GM10248 (cell line): ENCODE results near the gene ZNF223.

ENCODE experiments used
- CTCF ChIA-PET: fragments of 300-600 bp; sonication (Branson Sonifier 250); formaldehyde crosslinking; extraction: SDS; loops from one replicate; lab custom pipeline; 2021; ENCODE audit warnings: antibody characterized with exemption; lab: Yijun Ruan, JAX
- POLR2A ChIA-PET: fragments of 350-650 bp; sonication (Branson Sonifier 250); formaldehyde crosslinking; extraction: SDS; loops from one replicate; lab custom pipeline; 2020; ENCODE audit warnings: antibody characterized with exemption; lab: Yijun Ruan, JAX
- DNase-seq: peaks from one replicate; pipeline ENCODE4 v3.0.0; 2012; ENCODE audit errors: extremely low spot score
- TF ChIP-seq, protein P1 (sequence below): IDR thresholded peaks from 2 replicates; pipeline ENCODE4 v1.5.1; 2012; ENCODE audit warnings: mild to moderate bottlenecking, low read depth; ENCODE audit errors: extremely low read depth, missing control alignments, control extremely low read depth

The ZNF223 gene

DNA sequence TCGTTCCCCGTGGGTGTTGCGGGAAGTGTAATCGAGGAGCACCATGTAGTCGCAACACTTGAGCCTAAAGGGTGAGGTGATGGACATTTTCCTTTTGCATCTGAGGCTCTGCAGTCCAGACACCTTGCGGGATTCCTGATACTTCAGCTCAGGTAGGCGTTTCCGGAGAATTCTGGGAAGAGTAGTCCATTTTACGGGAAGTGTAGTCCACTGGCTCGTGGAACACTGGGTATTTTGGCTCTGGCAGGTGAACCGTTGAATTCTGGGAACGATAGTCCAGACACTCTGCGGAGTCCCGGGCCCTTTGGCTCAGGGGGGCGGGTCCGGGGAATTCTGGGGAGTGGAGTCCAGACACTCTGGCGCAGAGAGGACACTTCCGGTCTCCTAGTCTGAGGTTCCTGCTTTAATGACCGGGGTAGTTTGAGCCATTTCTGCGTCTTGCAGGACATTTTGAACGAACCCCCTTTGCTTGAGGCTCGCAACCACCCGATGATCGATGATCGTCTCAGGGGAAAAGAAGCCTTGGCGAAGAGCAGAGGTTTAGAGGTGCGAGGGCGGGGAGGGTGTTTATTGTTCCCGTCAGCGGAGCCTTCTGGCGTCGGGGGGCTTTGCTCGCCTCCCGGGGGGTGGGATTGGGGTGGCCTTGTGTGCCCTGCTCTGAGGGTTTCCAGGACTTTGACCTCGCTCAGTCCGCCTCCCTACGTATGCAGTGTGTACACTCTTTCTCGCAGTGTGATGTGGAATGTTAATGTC, at the start of gene ZNF223:
ZNF223 (plus strand) TSS at position 387 of the 753 bp plus-strand sequence. CDS start 3,141 bp downstream, outside the sequence.
- ChIA-PET POLR2A (no interaction called here), CTCF (interaction anchor here (1.3 to 1.6 kb wide), 2 partner anchors 10 to 12 kb away, joined by 3 read pairs; no protein-coding TSS in a partner anchor)
- TF ChIP-seq, protein P1, sequence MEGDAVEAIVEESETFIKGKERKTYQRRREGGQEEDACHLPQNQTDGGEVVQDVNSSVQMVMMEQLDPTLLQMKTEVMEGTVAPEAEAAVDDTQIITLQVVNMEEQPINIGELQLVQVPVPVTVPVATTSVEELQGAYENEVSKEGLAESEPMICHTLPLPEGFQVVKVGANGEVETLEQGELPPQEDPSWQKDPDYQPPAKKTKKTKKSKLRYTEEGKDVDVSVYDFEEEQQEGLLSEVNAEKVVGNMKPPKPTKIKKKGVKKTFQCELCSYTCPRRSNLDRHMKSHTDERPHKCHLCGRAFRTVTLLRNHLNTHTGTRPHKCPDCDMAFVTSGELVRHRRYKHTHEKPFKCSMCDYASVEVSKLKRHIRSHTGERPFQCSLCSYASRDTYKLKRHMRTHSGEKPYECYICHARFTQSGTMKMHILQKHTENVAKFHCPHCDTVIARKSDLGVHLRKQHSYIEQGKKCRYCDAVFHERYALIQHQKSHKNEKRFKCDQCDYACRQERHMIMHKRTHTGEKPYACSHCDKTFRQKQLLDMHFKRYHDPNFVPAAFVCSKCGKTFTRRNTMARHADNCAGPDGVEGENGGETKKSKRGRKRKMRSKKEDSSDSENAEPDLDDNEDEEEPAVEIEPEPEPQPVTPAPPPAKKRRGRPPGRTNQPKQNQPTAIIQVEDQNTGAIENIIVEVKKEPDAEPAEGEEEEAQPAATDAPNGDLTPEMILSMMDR: no peak
- peak; percentile 83 for DNase-seq

DNA sequence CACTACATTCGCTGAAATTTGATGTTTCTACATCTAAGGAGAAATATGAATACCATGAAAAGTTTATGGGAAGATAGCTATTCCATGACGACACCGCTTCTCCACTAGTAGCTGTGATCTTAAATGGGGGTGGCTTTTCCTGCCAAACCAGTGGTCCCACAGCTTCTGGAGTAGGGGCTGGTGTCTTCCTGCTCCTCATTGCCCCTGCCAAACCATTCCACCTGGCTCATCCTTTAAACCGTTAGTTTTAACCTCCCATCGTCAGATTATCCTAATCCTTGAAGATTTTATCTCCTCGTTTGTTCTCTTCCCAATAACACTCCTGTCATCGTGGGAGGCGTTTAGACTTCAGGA, 49.6 kb upstream of the ZNF223 start:
- ChIA-PET POLR2A (no interaction called here), CTCF (interaction anchor here (0.7 kb wide), 1 partner anchor 13 kb away, joined by 3 read pairs; no protein-coding TSS in a partner anchor)
- no peak for DNase-seq
- TF ChIP-seq, protein P1: no peak

DNA sequence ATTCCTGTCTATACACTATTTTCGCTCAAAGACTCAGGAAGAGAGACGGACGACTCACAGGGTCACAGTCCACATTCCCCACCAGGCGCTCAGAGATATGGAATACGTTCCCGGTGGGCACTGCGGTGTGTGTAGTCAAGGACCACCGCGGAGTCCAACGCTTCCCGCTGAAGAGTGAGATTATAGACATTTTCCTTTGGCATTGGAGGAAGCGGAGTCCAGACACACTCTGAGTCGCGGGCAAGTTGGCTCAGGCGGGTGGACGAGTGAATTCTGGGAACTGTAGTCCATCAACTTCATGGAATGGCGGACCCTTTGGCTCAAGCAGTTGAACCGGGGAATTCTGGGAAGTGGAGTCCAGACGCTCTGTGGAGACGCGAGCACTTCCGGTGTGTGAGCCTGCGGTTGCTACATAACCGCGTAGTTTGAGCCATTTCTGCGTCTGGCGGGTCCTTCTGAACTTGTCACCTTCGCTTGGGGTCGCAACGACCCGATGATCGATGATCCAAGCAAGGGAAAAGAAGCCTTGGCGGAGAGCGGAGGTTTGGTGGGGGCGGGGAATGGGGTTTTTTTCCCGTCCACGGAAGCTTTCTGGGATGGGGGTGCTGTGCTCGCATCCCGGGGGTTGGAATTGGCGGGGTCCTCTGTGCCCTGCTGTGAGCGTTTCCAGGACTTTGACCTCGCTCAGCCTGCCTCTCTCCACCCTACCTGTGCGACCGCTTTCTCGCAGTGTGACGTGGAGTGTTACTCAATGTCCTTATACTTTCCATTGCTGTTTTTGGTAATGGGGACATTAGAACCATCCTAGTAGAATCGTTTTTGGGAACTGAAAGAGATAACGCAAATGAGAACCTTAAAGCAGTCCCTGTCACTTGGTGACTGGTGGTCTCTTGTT, 49.0 kb upstream of the ZNF223 start, which contains the start of gene ZNF230:
ZNF230 (plus strand) TSS at position 392 of the 895 bp plus-strand sequence. CDS start 4,122 bp downstream, outside the sequence.
- ChIA-PET POLR2A (no interaction called here), CTCF (interaction anchor here (0.7 to 1.2 kb wide), 3 partner anchors 14 to 92 kb away, joined by 3 read pairs; no protein-coding TSS in a partner anchor)
- TF ChIP-seq, protein P1: no peak
- DNase-seq: peak; percentile 87

DNA sequence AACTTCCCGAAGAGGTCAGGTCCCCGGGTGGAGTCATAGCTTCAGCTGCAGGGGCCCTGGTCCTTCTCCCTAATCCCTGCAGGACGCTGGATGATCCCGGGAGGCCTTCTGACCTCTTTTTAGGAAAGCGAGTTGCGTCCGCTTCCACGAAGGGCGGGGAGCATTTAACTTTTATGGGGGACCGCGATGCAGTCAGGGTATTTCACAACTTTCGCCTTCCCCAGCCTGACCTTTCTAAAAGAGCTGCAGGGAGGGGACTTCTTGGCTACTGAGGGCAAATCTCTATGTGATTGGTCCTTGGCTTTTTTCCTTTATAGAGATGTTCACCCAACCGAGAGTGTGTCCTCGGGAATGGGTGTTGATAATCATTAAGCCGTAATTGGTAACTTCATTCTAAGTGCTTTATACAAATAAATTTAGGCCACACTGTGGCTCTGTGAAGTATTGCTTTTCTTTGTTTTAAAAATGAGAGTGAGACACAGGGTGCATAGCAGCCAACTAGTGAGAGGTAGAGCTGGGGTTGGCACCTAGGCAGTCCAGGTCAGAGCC, 48.3 kb upstream of the ZNF223 start:
- DNase-seq: peak; percentile 29
- ChIA-PET CTCF (interaction anchor here (0.9 to 1.2 kb wide), 2 partner anchors 25 to 92 kb away, joined by 3 read pairs; no protein-coding TSS in a partner anchor), POLR2A (no interaction called here)
- TF ChIP-seq, protein P1: no peak

DNA sequence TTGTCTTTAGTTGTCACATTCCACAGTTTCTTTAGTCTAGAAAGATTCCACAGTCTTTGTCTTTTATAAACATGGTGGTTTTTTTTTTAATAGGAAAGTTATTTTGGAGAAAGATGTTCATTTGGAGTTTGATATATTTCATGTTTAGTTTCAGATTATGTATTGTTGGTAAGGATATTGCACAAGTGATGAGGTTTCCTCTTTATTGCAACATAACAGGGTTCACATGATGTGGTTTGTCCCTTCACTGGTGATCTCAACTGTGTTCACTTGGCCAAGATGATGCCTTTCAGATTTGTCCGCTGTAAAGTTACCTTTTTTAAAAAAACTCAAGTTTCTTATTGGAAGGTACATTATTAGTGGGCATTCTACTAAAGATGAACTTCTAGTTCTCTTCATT, 45.9 kb upstream of the ZNF223 start:
- no peak for DNase-seq
- POLR2A ChIA-PET: no interaction called here
- CTCF ChIA-PET: no interaction called here
- TF ChIP-seq, protein P1: no peak

DNA sequence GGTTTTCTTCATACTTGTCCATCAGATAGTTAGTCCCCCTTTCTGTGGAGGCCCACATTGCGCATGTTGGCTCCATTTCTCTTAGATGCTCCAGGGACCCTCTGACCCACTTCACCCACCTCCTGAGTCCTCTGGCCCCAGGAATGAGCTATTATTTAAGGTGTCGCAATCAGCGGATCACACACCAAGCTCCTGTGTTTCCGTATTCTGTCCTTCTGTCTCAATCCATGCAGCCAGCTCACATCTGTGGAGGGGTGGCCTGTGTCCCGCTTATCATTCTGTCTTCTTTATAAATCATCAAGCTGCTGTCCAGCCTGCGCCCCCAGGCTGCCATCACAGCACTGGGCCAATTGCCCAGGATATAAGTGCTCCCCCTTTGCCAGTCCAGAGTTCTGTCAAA, 44.4 kb upstream of the ZNF223 start:
- TF ChIP-seq, protein P1: no peak
- POLR2A ChIA-PET: no interaction called here
- DNase-seq: no peak
- CTCF ChIA-PET: no interaction called here
